Measurements from ENCODE around the gene SLC16A11.
"Not testable (repeated sequence)": the region's sequence is repeated elsewhere in the genome, so short reads cannot be mapped to it uniquely, and the experiment has no call there.

The SLC16A11 gene

DNA sequence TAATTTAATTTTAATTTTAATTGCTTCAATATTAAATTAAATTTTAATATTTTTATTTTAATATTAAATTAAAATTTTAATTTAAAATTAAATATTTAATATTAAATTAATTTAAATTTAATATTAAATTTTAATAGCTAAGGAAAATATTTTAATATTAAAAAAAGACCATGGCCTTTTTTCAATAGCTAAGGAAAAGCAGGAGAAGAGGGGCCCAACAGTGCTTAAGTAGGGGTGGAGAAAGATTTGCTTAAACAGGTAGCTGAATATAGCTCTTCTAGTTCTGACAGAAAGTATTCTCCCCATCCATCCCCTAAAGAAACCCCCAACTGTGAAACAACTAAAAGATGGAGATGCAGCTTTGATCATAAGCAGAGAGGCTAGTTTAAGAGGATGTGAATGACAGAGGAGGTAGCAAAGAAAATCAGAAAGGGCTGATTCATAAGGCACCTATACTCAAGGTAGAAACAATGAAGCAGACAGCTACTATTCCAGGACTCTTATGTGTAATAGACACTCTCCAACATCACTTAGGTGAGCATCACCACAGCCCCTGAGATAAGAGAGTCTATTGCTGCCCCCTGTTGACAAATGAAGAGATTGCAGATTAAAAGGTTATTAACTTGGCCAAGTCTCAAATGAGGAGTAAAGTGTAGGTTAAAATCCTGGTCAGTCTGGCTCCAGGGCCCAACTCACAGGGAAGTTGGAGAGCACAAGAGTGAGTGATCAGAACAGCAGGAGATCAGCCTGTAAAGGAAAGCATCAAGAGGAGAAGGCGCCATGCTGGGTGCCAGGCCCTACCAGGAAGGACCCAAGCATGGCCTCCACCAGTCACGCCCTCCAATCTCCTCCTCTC is 39.3 kb downstream of the SLC16A11 start:
- peak; percentile 92 for DNase-seq

DNA sequence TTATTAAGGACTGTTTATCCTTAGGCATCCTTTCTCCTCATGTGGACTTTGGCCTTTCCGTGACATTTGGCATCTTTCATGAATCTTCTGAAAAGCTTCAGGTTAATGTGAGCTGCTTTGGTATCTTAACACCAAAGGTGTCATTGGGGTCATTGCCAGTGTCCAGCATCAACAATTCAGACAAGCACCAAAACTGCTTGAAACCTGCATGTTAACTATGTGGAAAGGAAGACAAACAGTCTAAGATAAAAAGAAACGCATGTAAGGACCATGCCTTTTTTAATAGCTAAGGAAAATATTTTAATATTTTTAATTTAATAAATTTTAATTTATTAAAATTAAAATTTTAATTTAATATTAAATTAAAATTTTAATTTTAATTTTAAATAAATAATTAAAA is 40.1 kb downstream of the SLC16A11 start:
- DNase-seq = no peak

DNA sequence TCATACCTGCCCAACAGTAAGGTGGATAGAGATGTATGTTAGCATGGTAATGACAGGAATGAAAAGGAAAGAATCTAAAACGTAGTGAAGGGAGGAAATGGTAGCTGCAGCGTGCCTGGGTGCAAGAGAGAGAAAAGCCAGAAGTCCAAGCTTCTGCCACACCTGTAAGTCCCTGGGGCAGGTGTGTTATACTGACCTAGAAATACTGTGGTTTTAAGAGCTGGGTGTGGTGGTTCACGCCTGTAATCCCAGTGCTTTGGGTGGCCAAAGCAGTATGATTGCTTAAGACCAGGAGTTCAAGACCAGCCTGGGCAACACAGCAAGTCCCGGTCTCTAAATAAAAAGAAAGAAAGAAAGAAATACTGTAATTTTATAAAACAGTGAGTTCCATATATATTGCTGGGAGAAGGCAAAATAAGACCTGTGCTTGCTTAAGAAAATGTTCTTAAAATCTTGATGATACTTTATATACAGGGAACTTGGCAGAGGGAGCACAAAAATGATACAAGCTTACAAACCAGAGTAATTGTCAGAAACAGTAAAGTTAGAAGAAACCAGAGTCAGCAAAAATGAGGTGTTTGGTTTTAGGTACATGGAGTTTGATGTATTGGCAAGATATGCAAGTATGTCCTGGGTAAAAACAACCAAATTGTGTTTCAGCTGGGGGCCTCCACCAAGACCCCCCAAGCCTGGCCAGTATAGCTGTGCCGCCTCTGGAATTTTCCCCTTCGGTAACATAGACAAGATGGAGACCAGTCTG is 41.4 kb downstream of the SLC16A11 start:
- DNase-seq = no peak

DNA sequence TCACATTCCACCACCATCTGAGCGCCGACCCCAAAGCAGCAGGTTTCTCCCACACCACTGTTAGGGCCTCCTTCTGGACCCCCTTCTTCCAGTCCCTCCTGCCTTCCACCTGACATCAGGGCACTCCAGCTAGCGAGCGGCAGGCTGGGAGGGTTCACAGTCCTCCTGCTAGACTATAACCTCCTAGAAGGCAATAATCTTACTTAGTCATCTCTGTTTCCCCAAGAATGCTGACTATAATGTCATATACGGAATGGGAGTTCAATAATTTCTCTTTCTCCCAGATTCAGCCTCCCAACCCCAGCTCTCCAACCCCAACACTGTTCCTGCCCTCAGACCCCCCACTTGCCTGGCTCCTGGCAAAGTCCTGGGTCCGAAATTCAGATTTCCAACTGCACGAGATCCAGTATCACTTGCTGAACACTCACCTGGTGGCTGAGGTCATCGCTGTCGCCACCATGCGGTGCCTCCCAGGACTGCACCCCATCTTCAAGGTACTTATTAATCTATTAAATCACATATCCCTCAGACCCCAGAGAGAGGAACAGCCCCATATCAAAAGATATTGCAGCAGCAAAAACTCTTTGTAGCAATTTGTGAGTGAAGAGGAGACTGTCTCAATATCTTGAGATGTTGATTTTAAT is 42.5 kb downstream of the SLC16A11 start:
- peak; percentile 46 for DNase-seq

DNA sequence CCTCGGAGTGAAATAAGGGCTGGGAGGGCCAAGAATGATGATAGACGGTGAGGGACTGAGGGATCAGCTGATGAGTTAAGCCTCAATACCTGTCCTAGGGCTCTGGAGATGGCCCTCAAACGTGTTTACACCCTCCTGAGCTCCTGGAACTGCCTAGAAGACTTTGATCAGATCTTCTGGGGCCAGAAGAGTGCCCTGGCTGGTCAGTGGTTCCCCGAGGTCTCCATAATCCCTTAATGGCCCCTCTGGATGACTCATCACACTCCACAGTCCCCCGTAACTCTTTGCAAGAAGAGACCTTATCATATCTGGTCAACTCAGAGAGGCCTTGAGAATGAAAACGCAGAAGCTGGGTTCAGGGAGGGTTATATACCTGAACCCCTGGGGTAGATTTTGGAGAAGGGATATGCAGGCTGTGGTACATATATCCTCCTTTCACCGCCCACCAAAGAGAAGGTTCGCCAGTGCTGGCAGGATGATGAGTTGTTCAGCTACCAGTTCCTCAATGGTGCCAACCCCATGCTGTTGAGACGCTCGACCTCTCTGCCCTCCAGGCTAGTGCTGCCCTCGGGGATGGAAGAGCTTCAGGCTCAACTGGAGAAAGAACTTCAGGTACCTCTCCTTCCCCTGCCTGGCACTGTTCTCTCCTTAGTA is 44.9 kb downstream of the SLC16A11 start:
- DNase-seq = no peak

DNA sequence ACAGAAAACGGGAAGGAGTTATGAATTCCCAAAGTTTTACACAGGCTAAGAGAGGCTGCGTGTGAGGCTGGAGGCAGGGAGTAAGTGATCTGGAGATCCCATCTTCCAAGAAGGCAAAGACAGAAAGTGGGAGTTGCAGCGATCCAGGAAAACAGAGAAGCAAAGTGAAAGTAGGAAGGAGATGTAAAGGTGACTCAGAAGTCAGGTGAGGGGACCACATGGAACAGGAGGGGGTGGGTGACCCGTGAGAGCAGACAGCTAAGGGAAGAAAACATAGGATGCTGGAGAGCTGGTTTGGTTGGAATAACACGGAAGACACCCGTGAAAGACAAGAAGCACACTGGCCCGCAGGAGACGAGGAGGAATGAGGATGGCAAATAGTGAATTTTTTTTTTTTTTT is 46.7 kb downstream of the SLC16A11 start:
- no peak for DNase-seq

DNA sequence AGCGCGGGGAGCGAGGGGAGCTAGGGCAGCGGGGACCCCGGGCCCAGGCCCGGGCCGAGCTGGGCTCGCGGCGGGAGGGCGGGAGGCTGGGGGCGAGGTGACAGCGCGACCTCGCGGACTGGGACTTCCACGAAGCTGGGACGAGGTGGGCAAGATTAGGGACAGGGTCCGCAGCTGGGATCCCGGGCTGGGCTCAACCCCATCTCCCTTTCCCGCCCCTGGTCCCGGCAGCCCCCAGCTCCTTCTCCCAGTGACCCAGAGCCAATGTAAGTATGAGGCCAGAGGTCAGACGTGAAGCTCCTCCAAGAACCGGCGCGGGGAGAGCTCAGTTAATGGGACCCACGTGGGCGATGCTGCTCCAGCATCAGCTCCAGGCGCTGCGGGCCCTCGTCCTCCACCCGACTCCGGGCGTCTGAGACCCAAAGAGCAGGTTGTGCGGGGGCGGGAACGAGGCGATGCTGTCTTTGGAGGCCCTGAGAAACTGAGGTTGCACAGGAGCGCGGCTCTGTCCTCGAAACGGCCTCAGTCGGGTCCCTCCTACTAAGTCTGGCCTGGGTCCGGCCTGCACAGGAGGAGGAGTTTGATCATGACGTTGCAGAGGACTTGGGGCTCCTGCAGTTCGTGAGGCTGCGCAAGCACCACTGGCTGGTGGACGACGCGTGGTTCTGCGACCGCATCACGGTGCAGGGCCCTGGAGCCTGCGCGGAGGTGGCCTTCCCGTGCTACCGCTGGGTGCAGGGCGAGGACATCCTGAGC is 47.5 kb downstream of the SLC16A11 start:
- DNase-seq = no peak

DNA sequence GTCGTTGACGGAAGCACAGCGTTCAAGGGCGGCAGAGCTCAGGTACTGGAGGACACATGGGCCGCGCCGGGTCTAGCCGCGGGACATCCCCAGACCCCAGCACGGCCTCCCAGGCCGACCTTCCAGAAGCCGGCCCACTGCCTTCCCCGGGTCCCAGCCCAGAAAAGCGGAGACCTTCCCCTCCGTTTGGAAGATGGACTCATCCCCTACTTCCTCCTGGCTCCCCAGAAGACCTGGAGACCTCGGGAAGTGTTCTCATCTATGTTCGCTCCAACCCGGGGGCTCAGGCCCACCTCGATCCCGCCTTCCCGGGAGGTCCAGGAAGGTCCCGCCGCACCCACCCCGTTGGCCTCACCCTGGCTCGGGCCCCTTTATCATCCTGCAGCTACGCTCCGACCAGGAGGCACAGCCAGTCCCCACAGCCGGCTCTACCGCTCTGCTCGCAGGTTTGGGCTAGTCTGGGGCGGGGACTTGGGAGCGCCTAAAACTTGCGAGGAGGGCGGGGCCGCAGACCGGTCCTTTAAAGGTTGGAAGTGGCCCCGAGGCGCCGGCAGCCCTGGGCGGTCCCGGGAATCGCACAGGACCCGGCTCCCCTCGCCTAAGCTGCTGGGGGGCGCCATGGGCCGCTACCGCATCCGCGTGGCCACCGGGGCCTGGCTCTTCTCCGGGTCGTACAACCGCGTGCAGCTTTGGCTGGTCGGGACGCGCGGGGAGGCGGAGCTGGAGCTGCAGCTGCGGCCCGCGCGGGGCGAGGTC is 48.2 kb downstream of the SLC16A11 start, which contains the start of gene ALOX12:
ALOX12 (plus strand) TSS at position 550 of the 756 bp plus-strand sequence; CDS start at position 619, 69 bp downstream.
- DNase-seq = no peak

DNA sequence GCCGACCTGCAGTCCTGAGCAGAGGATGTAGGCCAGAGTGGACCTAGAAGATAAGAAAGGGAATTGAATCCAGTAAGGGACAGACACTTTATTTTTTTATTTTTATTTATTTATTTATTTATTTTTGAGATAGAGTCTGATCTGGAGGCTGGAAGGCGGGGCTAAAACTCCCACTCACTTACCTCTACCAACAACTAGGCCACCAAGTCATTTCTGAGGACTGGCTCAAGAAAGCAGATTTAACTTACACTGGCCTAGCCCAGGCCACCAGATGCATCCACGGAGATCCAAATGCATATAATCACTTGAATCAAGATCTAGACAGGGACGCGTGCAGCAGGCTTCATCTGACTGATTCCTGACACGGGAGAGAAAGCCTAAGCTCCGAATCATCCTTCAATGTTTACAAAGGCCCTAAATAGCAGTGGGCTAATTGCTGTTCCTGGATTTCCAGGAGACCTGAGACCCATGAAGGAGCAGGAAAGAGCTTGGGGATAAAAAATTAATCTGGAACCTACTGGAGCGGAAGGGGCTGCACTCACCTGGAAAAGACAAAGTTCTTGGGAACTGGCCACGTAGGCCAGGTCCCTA is 49.1 kb downstream of the SLC16A11 start:
- no peak for DNase-seq

DNA sequence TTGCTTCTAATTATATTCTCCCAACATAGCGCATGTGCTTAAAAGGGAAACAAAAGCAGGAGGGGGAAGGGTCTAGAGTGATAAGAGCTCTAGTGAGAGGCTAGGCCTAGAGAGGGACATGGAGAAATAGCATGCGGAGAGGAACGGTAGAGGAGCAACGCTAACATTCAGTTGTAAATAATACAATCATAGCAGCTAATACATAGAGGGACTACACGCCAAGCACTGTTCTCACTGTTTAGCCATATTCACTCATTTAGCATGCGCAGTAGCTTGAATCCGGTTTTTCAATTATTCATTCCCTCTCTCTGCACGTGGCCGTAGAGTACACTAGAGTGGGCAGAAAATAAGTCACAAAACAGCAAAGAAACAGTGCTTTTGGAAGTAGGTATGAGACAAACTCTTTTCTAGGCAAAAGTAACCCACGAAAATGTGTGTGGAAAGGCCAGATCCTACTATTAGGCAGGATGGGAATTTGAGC is 49.7 kb downstream of the SLC16A11 start:
- DNase-seq = no peak

DNA sequence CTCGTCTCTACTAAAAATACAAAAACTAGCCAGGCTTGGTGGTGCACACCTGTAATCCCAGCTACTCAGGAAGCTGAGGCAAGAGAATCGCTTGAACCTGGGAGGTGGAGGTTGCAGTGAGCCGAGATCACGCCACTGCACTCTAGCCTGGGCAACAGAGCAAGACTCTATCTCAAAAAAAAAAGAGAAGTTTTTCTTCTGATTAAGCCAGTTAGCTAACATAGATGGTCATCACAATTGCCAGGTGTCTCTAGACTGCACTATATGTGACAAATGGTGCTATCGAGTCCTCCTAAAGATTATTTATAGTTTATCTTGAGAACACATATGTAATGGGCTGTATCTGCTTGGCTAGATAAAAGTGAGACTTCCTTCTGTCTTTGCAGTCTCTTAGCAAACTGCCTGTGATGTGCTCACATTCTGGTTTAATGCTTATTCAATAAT is 50.3 kb downstream of the SLC16A11 start:
- DNase-seq = not testable (repeated sequence)

Data from NCI-H82 (cell line).